HG03039 (cell line): ENCODE results near the gene LINGO4.
"Not testable (repeated sequence)": the region's sequence is repeated elsewhere in the genome, so short reads cannot be mapped to it uniquely, and the experiment has no call there.

Experiments used
- ATAC-seq: cut with Tn5 transposase; IDR thresholded peaks from one replicate; pipeline ENCODE4 v1.9.1; 2021; ENCODE audit warnings: mild to moderate bottlenecking, moderate library complexity; ENCODE audit not compliant: unreplicated experiment

LINGO4 gene

DNA sequence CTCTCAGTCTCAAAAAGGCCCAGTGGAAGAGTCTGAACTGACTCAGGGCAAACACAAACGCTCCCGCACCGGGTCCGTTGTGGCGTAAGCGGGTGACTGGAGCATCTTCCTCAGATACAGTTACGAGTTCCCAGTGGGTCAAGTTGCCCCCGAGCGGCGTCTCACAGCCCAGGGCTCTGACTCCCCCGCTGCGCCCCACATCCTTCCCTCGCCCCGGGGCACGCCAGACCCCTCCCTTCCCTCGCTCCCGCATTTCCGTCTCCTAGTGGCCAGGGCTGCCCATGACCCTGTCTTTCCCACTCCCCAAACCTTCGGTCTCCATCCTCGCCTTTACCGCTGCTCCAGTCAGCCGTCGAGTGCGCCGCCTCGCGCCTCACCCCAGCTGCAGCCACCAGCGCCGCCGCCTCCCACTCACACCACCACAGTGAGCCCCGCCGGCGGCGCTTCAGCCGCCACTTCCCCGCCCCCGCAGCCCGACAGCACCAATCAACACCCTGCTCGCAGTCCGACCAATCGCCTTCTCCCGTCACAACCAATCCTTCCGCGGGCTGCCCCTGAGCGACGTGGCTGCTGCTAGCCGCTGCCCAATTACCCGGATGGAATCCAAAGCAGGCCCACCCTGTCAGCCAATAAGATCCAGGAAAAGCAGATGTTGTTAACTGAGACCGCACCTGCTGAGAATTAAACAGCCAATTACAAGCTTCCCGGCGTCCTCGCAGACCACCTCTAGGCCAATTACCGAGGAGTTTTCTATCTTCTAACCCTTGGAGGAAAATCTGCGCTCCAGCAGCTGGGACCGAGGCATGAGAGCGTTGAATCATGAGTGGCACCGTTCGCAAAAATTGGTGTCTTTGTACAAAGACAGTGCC lies 14.9 kb downstream of the LINGO4 start, which contains the start of gene TDRKH:
TSS of gene TDRKH (minus strand) at position 430 of the 869 bp plus-strand sequence. CDS start 7,478 bp downstream, outside the sequence.
- ATAC-seq: peak; percentile 94

DNA sequence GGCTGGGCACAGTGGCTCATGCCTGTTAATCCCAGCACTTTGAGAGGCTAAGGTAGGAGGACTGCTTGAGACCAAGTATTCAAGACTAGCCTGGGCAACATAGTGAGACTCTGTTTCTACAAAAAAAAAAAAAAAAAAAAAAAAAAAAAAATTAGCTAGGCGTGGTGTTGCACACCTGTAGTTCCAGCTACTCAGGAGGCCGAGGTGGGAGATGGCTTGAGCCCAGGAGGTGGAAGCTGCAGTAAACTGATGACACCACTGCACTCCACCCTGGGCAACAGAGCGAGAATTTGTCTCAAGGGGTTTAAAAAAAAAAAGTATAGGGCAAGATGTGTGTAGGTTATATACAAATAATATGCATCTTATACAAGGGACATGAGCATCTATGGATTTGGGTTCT lies 17.5 kb downstream of the LINGO4 start:
- ATAC-seq: no peak

DNA sequence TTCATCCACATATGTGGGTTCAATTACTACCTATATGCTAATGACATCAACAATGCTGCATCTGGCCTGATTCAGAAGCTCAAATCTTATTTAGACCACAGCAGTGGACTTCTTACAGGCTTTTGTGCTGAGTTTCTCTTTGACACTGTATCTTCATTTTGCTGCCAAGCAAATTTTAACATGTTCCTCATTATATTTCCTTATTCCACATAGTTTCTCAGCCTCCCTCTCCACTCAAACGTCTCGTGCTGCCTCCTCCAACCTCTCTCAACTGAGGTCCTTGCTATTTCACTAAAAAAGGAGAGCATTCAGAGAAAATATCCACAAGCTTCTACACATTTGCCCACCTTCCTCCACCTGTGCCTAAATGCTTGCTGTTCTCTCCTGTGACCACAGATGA lies 21.4 kb downstream of the LINGO4 start:
- no peak for ATAC-seq

DNA sequence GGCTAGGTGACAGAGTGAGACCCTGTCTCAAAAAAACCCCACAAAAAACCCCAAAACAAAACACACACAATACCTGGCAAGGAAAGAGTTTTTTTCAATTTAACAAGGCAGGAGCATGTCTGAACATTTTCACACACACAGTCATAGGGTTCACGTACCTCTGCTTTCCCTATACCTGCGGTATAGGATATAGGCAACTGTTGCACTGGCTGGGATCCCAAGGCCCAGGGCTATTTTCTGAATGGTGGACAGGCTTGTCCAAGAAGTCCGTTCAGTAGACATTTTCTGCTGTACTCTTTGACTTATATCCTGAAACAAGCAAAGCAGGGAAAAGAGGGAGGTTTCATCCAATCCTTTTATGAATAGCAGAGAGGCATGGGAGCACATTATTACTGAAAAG lies 22.5 kb downstream of the LINGO4 start:
- ATAC-seq: no peak

DNA sequence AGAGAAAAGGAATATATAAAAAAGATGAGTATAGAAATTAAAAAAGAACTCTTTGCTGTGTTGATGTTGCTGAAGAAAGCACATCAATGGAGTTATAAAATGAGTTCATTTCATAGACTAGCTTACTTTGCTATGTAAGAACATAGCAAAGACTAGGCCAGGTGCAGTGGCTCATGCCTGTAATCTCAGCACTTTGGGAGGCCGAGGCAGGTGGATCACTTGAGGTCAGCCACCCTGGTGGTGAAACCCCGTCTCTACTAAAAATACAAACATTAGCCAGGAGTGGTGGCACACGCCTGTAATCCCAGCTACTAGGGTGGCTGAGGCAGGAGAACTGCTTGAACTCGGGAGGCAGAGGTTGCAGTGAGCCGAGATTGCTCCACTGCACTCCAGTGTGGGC lies 23.2 kb downstream of the LINGO4 start:
- ATAC-seq: not testable (repeated sequence)

DNA sequence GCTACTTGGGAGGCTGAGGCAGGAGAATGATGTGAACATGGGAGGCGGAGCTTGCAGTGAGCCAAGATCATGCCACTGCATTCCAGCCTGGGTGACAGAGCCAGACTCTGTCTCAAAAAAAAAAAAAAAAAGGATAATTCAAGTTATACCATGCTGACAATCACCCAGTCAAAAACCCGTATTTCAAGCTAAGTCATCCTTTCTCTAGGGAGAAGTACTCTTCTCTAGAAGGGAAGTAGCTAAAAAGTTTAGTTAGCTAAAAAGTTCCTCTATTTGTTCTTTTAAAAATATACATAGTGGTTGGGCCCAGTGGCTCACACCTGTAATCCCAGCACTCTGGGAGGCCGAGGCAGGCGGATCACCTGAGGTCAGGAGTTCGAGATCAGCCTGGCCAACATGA lies 24.5 kb downstream of the LINGO4 start:
- ATAC-seq: not testable (repeated sequence)

DNA sequence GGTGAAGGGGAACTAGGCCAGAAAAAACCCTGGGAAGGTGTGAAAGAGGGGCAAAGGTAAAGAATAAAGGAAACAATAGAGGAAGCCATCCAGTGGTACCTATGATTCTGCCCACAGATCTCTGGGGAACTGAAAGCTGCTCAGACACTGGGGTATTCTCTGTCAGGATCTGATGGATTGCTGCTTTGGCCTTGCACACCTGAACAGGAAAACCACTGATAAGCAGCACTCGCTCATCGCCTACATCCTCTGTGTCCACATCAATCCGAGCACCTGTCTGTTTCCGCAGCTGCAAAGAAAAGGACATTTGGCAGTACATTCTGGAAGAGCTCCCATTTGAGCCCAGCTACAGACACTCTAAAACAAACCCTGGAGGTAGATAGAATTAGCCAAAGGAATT lies 25.4 kb downstream of the LINGO4 start:
- ATAC-seq: no peak

DNA sequence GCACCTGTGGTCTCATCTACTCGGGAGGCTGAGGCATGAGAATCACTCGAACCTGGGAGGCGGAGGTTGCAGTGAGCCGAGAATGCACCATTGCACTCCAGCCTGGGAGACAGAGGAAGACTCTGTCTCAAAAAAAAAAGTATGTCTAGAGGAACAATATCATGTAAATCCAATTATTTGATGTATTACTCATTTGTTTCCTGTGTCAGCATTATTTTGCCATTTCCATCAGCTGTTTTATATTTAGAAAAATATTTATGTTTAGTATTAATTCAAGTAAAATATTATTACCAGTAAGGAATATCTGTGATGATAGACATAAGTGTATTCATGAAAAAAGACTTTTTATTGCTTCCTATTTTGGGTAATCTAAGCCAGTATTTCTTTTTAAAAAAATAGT lies 27.9 kb downstream of the LINGO4 start:
- ATAC-seq: no peak

DNA sequence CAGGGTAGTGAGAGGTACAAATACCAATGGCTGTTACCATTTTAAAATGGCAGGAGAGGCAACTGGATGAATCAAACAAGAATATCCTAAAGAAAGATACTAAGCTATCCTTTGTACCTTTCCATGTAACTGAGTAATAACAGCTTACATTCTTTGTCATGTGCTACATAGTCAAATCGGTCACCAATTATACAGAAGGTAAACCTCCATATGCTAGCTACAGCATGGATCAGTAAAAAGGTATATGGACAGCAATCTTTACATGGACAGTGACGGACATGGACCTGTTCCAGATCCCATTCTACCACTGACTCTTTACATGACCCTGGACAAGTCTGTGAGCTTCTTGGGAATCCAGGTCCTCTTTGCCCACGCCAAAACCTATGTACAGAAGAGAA lies 28.6 kb downstream of the LINGO4 start:
- ATAC-seq: no peak

DNA sequence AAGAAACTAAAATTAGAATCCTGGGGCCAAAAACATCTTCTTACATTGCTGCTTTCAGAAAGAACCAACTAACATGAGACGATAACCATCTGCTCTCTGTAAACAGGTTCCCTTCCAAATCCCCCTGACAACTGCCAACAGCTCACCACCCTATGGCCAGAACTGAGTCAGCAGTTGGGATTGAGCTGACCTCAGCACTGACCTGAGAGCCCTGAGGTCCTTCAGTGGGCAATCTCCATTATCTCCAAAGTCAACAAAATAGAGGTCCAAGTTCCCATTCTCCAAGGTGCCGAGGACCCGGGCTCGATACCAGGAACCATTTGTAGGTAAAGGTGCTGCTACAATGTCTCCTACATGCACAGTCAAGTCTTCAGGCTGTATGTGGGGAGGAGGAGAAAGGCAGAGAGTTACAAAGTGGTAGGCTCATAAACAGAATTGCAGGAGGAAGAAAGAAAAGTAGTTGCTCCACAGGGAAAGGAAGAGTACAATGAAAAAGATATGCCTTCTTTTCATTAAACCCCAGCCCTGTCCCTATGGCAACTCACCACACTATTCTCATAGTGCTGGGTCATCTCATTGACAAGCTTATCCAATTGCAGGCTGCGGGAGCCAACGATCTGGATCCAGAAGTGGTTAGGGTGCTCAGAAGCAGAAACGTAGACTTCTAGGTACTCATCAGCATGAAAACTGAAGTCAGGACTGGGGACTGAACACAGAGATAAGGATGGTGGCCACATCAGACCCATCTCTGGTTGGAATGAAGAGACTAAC lies 29.1 kb downstream of the LINGO4 start:
- no peak for ATAC-seq

DNA sequence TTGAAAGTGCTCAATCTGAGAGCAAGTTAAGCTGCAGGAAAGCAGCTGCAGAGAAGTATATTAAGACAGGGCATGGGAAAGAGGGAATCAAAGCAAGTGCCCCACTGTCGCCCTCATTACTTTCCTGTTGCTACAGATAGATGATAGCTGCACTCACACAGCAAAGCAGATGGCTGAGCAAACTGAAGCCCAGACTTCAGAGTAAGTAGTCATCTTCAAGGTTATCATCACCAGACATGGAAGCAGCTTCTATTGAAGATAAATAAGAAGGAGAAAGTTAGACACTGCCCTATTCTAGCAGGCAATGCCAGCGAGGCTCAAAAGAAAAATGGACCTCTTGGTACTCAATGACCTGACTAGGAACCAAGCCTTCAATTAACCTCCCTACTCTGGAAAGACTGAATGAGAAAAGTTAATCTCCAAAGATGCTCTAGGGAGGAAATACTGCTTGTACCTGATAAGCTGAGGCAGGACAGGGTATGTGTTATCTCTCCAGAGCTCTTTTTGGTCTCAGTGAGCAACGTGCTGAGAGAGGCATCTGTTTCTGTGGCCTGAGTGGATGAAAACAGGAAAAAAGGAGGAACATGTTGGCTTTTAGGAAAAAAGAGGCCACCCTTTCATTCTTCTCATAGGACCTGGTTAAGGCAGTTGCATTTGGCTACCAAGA lies 30.8 kb downstream of the LINGO4 start:
- ATAC-seq: no peak

DNA sequence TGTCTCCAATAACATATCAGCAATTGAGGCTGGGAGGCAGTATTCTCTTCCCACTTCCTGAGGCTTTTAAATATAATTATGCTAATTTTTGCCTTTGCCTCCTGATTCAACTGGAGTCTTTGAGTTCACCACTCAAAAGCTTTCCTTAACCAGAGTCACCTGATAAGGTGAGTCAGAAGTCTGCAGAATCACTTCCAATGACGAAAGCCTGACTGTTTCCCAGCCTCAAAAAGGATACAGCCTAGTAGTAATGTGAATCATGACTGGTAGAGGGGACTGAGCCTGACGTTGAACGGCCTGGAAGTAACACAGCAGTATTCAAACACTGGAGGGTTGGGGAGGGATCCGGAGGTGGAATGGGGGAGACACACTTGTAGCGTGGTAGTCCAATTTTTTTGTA lies 31.5 kb downstream of the LINGO4 start:
- ATAC-seq: no peak

DNA sequence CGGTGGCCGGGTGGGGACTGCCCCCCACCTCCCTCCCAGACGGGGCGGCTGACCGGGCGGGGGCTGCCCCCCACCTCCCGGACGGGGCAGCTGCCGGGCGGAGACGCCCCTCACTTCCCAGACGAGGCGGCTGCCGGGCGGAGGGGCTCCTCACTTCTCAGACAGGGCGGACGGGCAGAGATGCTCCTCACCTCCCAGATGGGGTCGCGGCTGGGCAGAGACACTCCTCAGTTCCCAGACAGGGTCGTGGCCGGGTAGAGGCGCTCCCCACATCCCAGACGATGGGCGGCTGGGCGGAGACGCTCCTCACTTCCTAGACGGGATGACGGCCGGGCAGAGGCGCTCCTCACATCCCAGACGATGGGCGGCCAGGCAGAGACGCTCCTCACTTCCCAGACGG lies 35.9 kb downstream of the LINGO4 start:
- ATAC-seq: not testable (repeated sequence)

DNA sequence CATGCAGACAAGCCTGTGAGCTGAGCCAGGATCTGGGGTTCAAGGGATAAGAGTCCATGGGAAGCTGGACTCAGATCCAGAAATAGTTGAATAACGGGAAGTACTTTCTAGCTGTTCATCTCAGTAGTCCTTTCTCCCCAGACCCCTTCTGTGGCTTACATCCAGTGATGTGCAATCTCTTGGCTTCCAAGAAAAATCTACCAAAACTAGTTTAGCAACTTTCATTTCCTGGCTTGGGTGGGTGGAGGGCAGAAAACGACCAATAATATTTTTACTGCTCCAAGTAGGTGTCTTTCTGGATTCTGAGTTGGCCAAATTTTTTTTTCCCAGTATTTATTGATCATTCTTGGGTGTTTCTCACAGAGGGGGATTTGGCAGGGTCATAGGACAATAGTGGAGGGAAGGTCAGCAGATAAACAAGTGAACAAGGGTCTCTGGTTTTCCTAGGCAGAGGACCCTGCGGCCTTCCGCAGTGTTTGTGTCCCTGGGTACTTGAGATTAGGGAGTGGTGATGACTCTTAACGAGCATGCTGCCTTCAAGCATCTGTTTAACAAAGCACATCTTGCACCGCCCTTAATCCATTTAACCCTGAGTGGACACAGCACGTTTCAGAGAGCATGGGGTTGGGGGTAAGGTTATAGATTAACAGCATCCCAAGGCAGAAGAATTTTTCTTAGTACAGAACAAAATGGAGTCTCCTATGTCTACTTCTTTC lies 36.7 kb downstream of the LINGO4 start:
- ATAC-seq: not testable (repeated sequence)

DNA sequence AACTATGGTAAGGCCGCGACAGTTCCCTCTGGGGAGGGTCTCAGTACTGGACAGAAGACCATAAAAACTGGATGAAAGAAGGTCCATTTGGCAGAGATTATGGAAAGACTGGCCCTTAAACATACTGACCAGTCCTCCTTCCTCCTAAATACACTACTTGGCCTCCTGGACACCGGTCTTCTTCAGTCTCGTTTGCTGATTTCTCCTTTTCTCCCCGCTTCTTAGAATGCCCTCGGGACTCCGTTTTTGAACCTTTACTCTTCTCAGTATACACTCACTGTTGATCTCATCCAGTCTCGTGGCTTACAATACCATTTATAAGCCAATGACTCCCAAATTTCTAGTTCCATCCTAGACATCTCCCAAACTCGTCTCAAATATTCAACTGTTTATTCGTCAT lies 41.2 kb downstream of the LINGO4 start:
- no peak for ATAC-seq

DNA sequence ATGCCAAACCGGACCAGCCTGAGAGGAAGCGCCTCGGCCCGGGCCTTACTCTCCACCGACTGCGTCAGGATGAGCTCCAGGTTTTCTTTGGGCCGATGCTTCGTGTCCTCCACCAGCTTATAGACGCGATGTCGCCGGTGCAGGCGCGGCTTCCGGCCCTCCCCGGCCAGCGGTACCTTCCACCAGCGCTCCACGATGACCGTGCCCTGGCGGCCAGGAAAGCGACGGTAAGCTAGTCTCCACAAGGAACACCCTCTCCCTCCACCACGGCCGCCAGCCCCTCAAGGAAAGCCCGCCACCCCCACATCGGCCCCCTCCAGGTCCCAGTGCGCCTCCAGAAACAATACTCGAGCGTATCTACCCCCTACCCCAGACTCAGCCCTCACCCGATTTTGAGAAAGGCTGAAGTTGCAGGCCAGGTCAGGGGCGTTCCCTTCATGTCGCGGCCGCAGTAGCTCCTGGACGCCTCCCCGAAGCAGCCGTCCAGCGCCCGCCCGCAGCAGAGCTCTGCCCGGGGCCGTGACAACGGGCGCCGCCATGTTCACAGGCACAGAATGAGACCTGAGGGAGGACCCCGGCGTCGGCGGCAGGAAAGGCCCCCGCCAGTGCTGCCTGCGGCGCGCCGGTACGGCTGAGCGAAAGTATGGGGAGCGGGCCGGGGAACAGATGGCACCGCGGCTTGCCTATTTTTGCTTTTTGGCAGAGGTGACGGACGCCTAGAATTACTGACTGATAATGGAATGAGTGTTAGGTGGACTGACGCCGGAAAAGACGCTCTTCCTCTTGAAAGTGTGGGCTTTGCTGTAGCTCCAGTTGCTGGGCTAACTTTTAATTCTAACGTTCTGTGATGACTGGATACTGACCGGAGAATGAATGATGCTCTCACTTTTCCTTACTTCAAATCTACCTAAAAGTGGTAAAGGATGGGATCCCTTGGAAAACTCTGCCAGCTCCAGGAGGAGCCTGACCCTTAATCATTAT lies 42.0 kb downstream of the LINGO4 start, which contains the start of gene MRPL9:
TSS of gene MRPL9 (minus strand) at position 556 of the 981 bp plus-strand sequence. CDS start at position 539, 17 bp downstream.
- ATAC-seq: peak; percentile 89

DNA sequence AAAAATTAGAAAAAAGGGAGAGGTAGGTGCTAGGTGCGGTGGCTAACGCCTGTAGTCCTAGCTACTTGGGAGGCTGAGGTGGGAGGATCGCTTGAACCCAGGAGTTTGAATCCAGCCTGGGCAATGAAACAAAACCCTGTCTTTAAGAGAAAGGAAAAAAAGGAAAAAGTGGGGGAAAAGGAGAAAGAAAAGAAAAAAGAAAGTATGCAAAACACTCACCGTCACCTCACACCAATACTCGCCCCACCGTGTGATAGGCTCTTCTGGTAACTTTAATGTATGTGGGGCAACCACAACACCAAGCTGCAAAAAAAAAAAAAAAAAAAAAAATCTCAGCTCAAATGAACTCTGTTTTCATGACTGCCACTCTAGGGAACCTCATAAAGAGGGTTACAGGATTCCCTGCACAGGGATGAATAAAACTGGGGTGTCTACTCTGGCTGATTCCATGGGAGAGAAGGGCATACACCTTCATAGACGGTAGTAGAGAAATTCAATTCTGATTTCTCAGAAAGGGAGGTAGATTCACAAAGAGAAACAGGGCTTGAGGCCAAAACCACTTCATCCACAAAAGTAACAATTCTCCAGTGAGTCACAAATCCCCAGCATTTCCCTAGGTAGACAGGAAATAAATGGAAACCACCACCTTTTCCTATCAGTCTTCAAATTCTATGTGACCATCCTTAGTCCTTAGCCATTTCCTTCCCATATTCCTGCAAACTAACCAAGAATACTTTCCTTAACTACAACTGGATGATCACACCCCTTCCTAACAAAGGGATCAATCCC lies 44.4 kb downstream of the LINGO4 start:
- ATAC-seq: no peak

DNA sequence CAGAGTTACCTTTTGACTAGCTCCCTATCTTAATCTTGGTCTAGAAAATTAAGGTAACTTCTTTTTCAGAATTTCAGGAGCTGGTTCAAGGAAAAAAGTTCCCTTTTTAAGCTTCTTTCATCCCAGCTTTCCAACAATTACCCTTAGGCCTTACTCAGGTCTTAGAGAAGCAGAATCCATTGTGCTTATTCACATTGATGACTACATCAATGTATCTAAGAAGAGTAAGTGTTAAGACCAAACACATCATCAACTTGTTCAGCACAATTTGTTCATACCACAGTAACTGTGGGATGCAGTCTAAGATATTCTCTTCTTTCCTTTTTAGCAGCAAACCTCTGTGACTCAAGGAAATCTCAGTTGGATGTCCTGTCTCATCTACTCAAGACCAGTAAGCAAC lies 46.0 kb downstream of the LINGO4 start:
- no peak for ATAC-seq

DNA sequence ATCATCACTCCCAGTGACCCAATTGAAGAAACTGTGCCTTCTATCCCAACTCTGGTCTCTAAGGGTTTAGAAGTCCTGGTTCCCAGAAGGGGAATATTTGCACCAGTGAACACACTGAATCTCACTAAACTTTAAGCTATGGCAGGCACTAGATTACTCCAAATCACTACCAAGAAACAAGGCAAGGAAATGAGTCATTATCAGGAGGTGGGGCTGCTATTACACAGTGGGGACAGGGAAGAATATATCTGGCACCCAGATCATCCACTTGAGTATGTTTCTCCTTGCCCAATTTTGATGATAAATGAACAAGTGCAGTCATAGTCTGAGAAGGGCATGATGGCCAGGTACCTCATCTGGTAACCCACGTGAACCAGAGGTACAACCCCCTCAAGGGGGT lies 48.9 kb downstream of the LINGO4 start:
- ATAC-seq: no peak
